Spinal cord (tissue), 10 donors: Measurements from ENCODE around the gene PIK3R5. TPM values are rescaled to one million over a fixed set of nuclear protein-coding genes. Genes with fewer than 3 reads are reported as not detected.

Source experiments
- DNase-seq, 6 donors: peaks; one replicate each; pipeline versions ENCODE4 v3.0.0 to v3.0.0-alpha.2; 2013 to 2015; ENCODE audit warnings: low spot score in 6 of 6, low read depth in 4 of 6
- H3K27ac ChIP-seq: one replicate; pipeline ENCODE4 v1.5.1; 2013; ENCODE audit warnings: low read depth, low read length, control low read depth
- H3K27me3 ChIP-seq: one replicate; pipeline ENCODE4 v1.6.1; 2013; ENCODE audit warnings: low read length; ENCODE audit not compliant: control insufficient read depth, insufficient read depth
- H3K36me3 ChIP-seq: one replicate; pipeline ENCODE4 v1.6.1; 2013; ENCODE audit warnings: low read length; ENCODE audit not compliant: control insufficient read depth, insufficient read depth
- H3K4me1 ChIP-seq: one replicate; pipeline ENCODE4 v1.6.1; 2013; ENCODE audit warnings: low read length; ENCODE audit not compliant: control insufficient read depth, insufficient read depth
- H3K4me3 ChIP-seq: one replicate; pipeline ENCODE4 v1.5.1; 2013; ENCODE audit warnings: low read depth, low read length, control low read depth
- H3K9me3 ChIP-seq: one replicate; pipeline ENCODE4 v1.6.1; 2013; ENCODE audit warnings: low read length; ENCODE audit not compliant: control insufficient read depth, insufficient read depth
- WGBS: methylation state at CpG from one replicate; pipeline ENCODE4 v1.1.5; 2013; ENCODE audit warnings: missing lambda C conversion rate; ENCODE audit not compliant: insufficient coverage; 5-methylcytosine and 5-hydroxymethylcytosine counted together
- polyA plus RNA-seq, 2 donors: library from polyadenylated mRNA; unstranded; fragments of 120-200 nt; gene quantifications; one replicate each; pipeline ENCODE4 v1.2.1, GENCODE V29; 2013; ENCODE audit not compliant: insufficient read length in 2 of 2
- total RNA-seq, 2 donors: library from RNA; depleted of rRNA in 1 of 2; stranded (reverse); fragments of 120-200 nt in 1 of 2; fragments of >200 nt in 1 of 2; gene quantifications; one replicate each; pipeline versions ENCODE4 v1.2.3 to v1.2.4, GENCODE V29; 2013 to 2014
- donor health status: healthy.

The PIK3R5 gene
- total and polyA plus RNA-seq, 4 donors: 2.5 to 3.3 (median 2.7) TPM

GRCh38 chr17:8904686-8905085 lies 60.8 kb downstream of the PIK3R5 start:
- WGBS: 96% methylated on average over 2 of the region's 5 CpGs
- H3K36me3 ChIP-seq: no peaks in the 10 kb centered on the region
- H3K27me3 ChIP-seq: no peaks in the 10 kb centered on the region
- H3K27ac ChIP-seq: no peak overlapping the region
- no peaks in the 10 kb centered on the region for H3K9me3 ChIP-seq
- H3K4me3 ChIP-seq: no peak overlapping the region
- no peak for DNase-seq
- H3K4me1 ChIP-seq: no peaks in the 10 kb centered on the region

- H3K4me3 ChIP-seq: no peak overlapping the region
- H3K36me3 ChIP-seq: no peaks in the 10 kb centered on the region
- no peak for DNase-seq
- no peak overlapping the region for H3K27ac ChIP-seq
- WGBS: 24% methylated on average over 1 of the region's 2 CpGs
- H3K4me1 ChIP-seq: no peaks in the 10 kb centered on the region
- no peaks in the 10 kb centered on the region for H3K27me3 ChIP-seq
- no peaks in the 10 kb centered on the region for H3K9me3 ChIP-seq
Measured at GRCh38 chr17:8904201-8904600, 61.3 kb downstream of the PIK3R5 start.

DNA sequence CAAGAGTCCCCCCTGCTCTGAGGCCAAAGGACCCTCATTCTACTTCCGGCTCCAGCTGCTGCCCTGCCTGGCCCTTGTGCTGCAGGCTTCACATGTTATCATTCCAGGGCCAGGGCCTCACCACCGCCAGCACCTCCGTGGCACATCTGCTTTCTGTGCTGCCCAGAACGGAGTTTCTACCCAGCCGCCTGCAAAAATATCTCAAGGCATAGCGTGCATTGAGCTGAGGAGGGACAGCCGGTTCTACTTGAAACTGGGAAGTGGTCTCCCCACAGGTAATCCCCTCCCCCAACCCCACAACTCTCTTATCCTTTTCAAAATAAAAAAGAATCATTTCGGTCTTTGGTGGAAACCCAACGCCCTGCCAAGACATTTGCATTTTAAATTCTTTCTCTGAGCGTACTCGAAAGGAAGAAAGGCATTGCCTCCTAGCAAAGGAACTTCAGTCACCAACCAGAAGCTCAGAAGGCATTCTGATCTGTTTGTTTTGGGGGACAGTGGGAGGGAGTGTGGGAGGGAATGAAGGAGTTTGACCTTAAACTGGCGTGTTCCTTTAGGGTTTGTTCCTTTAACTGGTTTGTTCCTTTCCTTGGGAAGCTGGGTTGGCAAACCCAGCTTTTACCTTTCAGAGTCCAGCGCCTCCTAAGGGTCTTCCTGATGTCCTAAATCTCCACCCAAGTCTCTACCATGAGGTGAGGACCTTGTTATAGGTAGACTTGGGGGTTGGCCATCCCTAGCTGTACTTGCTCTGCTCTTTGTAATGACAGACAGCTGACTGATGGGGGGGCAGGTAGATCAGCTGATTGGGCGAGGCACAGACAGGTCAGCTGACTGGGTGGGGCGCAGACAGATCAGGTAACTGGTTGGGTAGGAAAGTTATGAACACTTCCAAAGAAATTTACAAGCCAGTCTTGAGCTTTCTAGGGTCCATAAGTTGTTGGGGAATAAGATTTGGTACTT lies 64.6 kb downstream of the PIK3R5 start:
- WGBS: 66% methylated on average over 12 of the region's 15 CpGs
- no peaks in the 10 kb centered on the region for H3K36me3 ChIP-seq
- no peak for DNase-seq
- H3K4me3 ChIP-seq: no peak overlapping the region
- no peak overlapping the region for H3K27ac ChIP-seq
- no peaks in the 10 kb centered on the region for H3K4me1 ChIP-seq
- no peaks in the 10 kb centered on the region for H3K27me3 ChIP-seq
- no peaks in the 10 kb centered on the region for H3K9me3 ChIP-seq

DNA sequence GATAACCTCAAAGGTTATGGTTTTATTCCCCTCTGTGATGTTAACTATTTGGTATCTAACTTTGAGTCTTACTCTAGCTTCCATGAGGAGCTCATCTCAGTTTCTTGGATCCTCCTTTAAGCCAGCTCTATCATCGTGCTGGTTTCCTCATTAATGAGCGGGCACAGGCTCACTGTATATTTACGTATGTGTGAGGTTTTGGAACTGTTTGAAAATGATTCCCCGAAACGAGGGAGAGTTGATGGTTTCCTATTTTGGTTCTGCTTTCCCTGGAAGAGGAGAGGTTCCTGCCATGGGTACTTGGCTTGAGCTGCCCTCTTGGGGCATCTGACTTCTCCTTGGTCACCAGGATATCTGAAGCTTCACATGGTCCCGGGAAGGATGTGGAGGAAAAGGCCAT lies 65.3 kb downstream of the PIK3R5 start:
- Histone ChIP-seq H3K27ac (no peak overlapping the region), H3K27me3 (no peaks in the 10 kb centered on the region), H3K4me1 (no peaks in the 10 kb centered on the region), H3K36me3 (no peaks in the 10 kb centered on the region), H3K9me3 (no peaks in the 10 kb centered on the region), H3K4me3 (no peak overlapping the region)
- WGBS: 85% methylated on average over 6 of the region's 6 CpGs
- no peak for DNase-seq

GRCh38 chr17:8898636-8899035 lies 66.9 kb downstream of the PIK3R5 start:
- Histone ChIP-seq H3K4me1 (peaks cover 8% of the 10 kb centered on the region), H3K4me3 (no peak overlapping the region), H3K36me3 (no peaks in the 10 kb centered on the region), H3K9me3 (no peaks in the 10 kb centered on the region), H3K27ac (no peak overlapping the region), H3K27me3 (no peaks in the 10 kb centered on the region)
- no peak for DNase-seq
- 100% methylated on average over 2 of the region's 6 CpGs for WGBS

DNA sequence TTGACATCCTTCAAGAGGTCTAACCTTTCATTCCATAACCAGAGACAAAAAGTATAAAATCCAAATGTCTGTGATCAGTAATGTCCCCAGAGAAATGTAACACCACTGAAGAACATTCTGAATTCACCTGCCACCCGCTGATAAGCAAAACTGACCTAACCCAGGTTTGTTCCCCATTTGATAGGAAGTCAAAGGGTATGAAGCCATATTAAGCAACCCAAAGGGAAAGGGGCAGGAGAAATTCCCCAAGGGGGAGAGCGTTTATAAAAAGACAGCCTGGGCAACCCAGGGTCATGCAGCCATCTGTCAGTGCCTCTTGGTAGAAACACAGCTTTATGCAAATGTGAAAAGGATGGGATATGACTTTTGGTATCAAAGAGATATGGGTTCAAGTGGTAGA lies 67.4 kb downstream of the PIK3R5 start:
- Histone ChIP-seq H3K36me3 (no peaks in the 10 kb centered on the region), H3K4me3 (no peak overlapping the region), H3K27ac (no peak overlapping the region), H3K27me3 (no peaks in the 10 kb centered on the region), H3K4me1 (peaks cover 8% of the 10 kb centered on the region), H3K9me3 (no peaks in the 10 kb centered on the region)
- no peak for DNase-seq
- 69% methylated on average over 1 of the region's 2 CpGs for WGBS

DNA sequence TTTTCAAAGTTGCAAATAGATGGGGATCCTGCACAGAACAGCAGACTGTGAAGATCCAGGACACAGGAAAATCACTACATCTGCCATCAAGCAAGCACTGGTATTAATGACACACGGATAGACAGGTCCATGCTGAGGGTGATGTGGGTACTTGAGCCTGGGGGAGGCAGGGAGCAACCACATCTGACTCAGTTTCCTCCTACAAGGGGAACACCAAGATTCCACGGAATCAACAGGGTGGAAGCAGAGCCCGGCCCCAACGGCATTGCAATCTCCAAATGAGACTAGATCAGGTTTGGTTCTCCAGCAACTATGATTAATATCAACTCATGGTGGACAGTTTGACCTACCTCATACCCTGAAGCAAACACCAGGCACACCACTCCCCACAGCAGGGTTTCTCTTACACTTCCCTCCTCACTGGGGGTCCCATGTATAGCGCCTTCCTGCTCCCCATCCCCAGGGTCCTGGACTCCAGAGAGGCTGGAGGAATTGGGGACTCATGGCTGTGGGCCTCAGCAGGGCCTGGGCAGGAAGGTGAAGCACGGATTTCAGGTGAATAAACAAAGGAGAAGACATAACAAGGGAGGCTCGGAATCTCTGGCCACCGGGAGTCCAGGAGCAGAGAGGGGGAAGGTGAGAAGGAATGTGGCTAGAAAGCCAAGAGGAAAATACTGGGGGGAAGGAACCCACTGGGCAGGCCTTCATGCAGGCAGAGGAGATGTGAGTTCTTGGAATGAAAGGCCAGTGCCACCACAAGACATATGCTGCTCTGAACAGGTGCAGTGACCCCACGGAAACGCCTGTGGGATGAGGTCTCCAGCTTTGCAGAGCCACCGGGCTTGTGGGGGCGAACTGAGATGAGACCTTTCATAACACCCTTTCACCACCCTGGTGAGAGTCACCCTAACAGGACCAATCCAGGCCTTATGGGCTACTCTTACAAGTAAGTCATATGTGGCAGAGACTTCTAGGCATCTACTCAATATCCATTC lies 68.6 kb downstream of the PIK3R5 start:
- H3K4me1 ChIP-seq: peaks cover 8% of the 10 kb centered on the region
- no peak overlapping the region for H3K27ac ChIP-seq
- H3K36me3 ChIP-seq: no peaks in the 10 kb centered on the region
- 76% methylated on average over 9 of the region's 12 CpGs for WGBS
- DNase-seq: no peak
- H3K4me3 ChIP-seq: no peak overlapping the region
- no peaks in the 10 kb centered on the region for H3K27me3 ChIP-seq
- H3K9me3 ChIP-seq: no peaks in the 10 kb centered on the region

DNA sequence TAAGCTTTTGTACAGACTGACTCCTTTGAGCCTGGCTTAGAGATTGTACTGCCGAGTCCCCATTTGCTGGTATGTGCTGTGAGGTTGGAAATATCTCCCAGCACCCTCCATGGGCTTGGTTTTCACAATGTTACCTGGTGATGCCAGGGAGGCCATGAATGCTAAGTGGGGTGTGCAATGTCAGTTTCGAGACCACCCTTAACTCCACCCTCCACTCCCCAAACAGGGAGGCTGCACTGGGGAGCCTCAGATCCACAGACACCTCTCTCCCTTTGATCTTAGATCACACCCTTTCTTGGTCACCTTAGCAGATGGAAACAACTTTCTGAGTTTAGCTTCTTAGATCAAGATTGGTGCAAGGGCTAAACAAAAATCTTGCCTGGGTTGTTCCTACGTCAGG lies 69.4 kb downstream of the PIK3R5 start:
- H3K9me3 ChIP-seq: no peaks in the 10 kb centered on the region
- no peak overlapping the region for H3K27ac ChIP-seq
- WGBS: 94% methylated on average over 3 of the region's 3 CpGs
- H3K27me3 ChIP-seq: no peaks in the 10 kb centered on the region
- DNase-seq: no peak
- no peaks in the 10 kb centered on the region for H3K36me3 ChIP-seq
- no peak overlapping the region for H3K4me3 ChIP-seq
- H3K4me1 ChIP-seq: peaks cover 8% of the 10 kb centered on the region

DNA sequence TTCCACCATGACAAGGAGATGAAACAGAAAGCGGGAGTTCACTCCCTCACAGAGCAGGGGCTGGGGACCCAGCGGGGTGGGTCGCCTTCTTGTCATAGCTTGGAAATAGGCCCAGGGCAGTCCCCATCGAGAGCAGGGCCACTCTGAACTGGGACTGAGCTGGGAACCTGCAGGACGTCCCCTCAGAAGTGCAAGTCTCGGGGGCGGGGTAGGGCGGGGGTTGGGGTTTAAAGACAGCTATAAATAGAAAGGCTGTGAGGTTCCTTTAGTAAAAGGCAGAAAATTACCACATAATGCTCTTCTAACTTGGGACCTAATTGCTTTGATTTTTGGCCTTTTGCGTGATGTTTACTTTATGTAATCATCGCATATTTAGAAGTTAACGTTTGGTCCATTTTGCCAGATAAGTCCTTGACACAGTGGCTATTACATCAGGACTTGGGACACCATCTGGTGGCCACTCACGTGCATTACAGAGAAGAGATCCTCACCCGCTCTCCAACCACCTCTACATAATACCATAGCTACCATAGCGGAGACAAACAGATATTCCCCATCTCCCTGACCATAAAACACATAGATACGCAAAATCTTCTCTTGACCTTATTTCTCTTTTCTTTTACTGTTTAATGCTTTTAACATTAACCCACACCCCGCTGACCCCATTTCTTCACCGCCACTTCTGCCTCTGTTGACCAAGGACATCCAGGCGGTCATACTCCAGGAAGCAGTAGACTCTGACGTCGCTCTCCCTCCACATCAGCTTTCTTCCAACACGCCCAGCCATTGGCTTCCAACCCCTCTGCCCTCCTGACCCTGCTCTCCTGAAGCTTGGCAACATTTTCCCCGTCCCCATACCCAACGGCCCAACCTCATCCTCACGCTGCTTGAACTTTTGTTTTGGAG lies 70.6 kb downstream of the PIK3R5 start:
- peak overlapping the region; percentile 9 for H3K4me3 ChIP-seq
- peak; percentile 38 to 92 (median 60) for DNase-seq

More for the DNA sequence above, 70.6 kb downstream of the PIK3R5 start:
- H3K9me3 ChIP-seq: no peaks in the 10 kb centered on the region
- 34% methylated on average over 12 of the region's 24 CpGs for WGBS
- H3K27me3 ChIP-seq: no peaks in the 10 kb centered on the region
- peaks cover 8% of the 10 kb centered on the region for H3K4me1 ChIP-seq
- H3K36me3 ChIP-seq: no peaks in the 10 kb centered on the region
- H3K27ac ChIP-seq: no peak overlapping the region
